GM19455 (cell line): ENCODE results near the gene CHST9.
"Not testable (repeated sequence)": the region's sequence is repeated elsewhere in the genome, so short reads cannot be mapped to it uniquely, and the experiment has no call there.

Experiments used
- ATAC-seq: cut with Tn5 transposase; IDR thresholded peaks from one replicate; pipeline ENCODE4 v1.9.1; 2021; ENCODE audit not compliant: unreplicated experiment

CHST9 gene

GRCh38 chr18:27175245-27175644 lies 9.9 kb downstream of the CHST9 start:
- ATAC-seq = no peak

- no peak for ATAC-seq
Observed at GRCh38 chr18:27171993-27172392, 13.1 kb downstream of the CHST9 start.

- ATAC-seq = no peak
Observed at GRCh38 chr18:27165412-27165811, 19.7 kb downstream of the CHST9 start.

GRCh38 chr18:27164905-27165304 lies 20.2 kb downstream of the CHST9 start:
- no peak for ATAC-seq

GRCh38 chr18:27163197-27163716 lies 21.9 kb downstream of the CHST9 start:
- ATAC-seq = not testable (repeated sequence)

GRCh38 chr18:27149240-27149639 lies 35.9 kb downstream of the CHST9 start:
- ATAC-seq = not testable (repeated sequence)

- ATAC-seq = no peak
Observed at GRCh38 chr18:27144672-27145071, 40.4 kb downstream of the CHST9 start.

GRCh38 chr18:27143580-27144287 lies 41.4 kb downstream of the CHST9 start:
- ATAC-seq = no peak

- no peak for ATAC-seq
Observed at GRCh38 chr18:27142891-27143290, 42.2 kb downstream of the CHST9 start.

GRCh38 chr18:27141876-27142275 lies 43.2 kb downstream of the CHST9 start:
- ATAC-seq = no peak

- no peak for ATAC-seq
Observed at GRCh38 chr18:27138079-27138478, 47.0 kb downstream of the CHST9 start.

GRCh38 chr18:27136208-27136535 lies 48.9 kb downstream of the CHST9 start:
- no peak for ATAC-seq

- no peak for ATAC-seq
Observed at GRCh38 chr18:27135504-27136207, 49.5 kb downstream of the CHST9 start.

- ATAC-seq = no peak
Observed at GRCh38 chr18:27130065-27130630, 55.0 kb downstream of the CHST9 start.

GRCh38 chr18:27124196-27124595 lies 60.9 kb downstream of the CHST9 start:
- ATAC-seq = no peak

- no peak for ATAC-seq
Observed at GRCh38 chr18:27121108-27121507, 64.0 kb downstream of the CHST9 start.

GRCh38 chr18:27120246-27120645 lies 64.9 kb downstream of the CHST9 start:
- ATAC-seq = no peak

- ATAC-seq = no peak
Observed at GRCh38 chr18:27118973-27119372, 66.1 kb downstream of the CHST9 start.

GRCh38 chr18:27114842-27115241 lies 70.3 kb downstream of the CHST9 start:
- no peak for ATAC-seq

GRCh38 chr18:27113358-27113757 lies 71.8 kb downstream of the CHST9 start:
- ATAC-seq = no peak

- no peak for ATAC-seq
Observed at GRCh38 chr18:27110319-27110718, 74.8 kb downstream of the CHST9 start.

- no peak for ATAC-seq
Observed at GRCh38 chr18:27109451-27109850, 75.7 kb downstream of the CHST9 start.
